HPDE6-E6E7 (cell line): ENCODE measurements around the gene TSHZ2.
"Not testable (repeated sequence)": the region's sequence is repeated elsewhere in the genome, so short reads cannot be mapped to it uniquely, and the experiment has no call there.

ENCODE experiments used
- DNase-seq: peaks from one replicate; pipeline ENCODE4 v3.0.0; 2011; ENCODE audit warnings: missing footprints; ENCODE audit errors: extremely low spot score

The TSHZ2 gene

DNA sequence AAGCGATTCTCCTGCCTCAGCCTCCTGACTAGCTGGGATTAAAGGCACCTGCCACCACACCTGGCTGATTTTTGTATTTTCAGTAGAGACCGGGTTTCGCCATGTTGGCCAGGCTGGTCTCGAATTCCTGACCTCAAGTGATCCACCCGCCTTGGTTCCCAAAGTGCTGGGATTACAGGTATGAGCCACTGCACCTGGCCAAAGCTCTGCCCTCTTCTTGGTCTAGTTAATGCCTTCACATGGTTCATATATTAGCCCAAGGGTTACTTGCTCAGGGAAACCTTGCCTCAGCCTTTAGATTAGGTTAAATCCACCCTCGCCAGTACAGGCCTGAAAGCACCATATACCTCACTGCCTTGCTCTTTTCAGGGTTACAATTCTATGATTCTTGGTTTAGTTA is 26.1 kb downstream of the TSHZ2 start:
- DNase-seq = no peak

DNA sequence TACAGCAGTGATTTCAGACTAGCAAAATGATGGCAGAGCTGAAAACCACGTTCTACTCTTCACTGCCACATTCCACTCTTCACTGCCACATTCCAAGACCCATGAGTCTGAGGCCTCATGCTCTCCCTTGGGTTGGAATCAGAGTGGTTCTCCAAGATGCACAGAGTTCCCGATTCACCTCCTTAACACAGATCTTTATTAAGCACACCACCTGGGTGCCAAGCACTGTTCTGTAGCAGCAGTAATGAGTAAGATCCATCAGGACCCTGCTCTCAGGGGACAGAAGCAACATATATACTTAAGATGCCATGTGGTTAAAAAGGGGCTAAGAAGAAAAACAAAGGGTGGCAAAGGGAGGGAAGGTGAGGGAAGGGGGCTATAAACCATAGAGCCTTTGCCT is 26.9 kb downstream of the TSHZ2 start:
- DNase-seq = no peak

DNA sequence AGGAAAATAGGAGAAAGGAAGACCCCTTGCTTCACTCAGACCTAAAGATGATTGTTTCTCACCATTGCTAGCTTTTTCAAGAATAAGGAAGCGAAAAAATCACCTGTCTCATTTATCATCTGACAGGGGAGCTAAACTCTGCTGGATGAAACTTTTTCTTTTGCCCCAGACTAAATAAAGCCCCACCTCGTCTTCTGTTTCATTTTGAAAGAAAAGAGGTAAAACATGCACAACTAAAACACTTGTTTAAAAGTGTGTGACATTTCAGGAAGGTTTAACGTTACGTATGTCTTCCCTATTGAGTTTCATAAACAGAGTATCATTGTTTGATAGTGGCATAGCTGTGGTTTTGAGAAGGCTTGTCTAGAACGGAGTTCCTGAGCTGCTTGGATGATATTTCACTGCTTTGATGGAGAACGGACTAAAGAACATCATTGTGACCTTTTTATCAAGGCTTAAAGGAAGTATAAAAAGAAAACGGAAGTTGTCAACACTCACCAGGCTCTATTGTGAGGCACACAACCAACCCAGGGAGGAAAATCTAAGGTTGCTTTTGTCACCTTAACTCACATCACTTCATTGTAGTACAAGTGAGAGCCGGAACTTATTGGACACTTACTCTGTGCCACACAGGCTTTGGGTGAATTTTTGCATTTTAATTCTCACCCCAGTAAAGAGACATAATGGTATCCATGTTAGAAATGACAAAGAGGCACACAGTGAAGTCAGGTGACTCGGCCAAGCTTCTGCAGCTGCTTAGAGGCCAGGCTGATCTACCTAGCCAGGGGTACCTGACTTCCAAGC is 29.5 kb downstream of the TSHZ2 start:
- DNase-seq = no peak

DNA sequence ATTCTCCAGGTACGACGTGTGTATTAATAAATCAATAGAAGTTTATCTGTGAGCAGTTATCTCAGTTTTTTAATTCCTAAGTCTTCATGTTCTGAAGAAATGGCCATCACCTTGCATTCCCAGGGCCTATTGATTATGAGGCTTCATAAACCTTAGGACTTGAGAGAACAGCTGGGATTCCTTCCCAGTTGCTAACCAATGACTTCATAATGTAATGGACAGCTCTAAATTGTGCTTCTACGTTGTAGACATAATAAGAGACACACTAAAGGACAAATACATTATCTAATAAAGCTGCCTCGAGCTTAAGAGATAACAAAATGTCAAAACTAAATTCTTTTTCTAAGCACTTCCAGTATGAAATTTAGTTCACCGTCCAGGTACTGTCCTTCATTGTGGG is 30.6 kb downstream of the TSHZ2 start:
- no peak for DNase-seq

DNA sequence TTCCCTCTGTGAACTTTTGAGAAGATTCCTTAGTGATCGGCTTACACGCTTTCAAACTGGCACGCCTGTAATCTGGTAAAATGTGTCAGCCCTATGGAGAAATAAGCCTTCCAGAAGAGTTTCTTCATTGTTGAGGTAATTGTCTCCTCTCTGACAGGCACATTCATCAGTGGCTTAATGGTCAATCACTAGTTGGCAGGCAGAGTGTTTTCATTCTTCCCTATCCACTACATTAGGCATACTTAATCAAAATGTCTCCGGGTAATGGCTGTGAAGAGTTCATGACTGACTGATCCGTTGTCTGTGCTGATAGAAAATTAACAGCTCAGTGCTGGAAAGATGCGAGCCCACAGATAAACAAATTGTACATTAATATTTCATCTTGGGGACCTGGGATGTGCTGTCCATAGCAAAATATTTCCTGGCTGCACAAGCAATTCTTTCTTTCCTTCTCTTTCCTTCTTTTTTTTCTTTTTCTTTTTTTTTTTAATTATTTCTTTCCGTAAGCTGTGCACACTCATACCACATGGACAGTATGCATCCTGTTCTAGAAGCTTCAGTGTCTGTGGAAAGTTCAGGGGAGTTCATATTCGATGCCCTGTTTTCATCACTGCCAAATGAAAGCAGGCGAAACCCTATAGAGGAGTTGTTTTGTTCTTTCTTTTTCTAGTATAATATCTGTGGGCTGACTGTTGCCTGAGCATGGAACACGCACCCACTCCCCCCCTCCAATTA is 31.4 kb downstream of the TSHZ2 start:
- no peak for DNase-seq

DNA sequence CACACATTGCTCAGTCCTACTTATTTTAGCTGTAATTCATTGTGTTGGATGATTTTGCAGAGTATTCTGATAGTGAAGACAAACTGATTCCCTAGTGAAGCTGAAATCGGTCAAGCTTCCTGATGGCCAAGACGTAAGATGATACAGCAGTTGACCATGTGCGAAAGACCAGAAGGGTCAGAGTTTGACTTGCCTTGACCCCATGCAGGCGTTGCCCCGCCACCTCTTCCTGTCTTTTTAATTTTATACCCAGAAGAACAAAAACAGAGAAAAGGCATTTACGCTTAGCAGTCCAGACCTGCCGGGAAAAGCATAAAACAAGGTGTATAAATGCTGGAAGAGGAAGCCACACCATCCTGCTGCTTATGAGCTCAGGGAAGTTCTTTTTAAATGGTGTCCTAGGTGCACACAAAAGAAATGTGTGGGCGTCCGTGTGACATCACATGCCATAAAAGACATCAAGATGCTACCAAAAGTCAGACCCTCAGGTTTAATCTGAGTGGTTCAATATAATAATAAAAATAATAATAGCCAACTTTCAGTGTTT is 32.2 kb downstream of the TSHZ2 start:
- no peak for DNase-seq

DNA sequence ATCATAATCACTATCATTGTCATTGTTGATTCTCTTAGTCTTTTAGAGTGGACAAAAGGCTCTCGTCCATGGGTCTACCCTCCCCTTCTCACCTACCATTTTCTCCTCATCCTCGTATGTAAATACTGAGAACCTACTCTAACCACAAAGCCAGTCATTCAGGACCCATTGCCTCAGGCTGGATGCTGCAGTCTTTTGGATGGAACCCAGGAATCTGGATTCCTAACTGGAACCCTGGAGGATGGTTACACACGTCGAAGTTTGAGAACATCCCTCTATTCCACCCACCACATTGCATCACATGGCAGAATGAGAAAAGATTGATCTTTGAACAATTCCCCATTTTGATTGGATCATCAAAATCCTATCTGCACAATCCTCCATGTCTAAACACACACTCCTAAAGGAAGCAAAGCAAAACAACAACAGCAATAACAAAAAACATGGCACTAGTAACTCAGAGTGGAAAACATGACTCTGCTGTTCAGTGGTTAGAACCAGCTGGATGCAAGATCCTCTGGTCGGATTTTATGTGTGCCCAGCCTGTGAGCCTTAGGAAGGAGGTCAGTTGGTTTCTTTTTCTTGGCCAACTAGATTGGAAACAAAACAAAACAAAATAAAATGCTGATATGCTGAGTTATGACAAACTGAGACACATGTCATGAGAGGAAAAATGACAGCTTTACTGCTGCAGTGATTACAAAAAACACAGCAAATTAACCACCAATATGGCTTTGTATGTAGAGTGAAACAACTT is 38.0 kb downstream of the TSHZ2 start:
- no peak for DNase-seq

DNA sequence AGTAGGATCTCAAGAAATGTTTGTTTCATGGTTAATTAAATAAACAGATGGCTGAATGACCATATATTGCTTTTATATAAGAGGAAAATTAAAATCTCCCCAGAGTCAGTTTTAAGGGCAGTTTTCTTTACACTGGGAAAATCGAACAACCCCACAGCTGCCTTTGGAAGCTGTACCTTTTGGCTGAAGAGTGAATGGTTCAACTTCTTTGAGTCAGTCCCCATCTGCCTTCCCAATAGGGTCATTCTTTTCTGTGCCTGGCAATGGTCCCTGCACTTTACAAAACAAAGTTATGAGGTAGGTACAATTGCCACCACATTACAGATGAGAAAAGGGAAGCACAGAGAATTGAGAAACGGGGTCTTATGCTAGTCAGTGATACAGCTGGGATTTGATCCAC is 39.5 kb downstream of the TSHZ2 start:
- DNase-seq = no peak

DNA sequence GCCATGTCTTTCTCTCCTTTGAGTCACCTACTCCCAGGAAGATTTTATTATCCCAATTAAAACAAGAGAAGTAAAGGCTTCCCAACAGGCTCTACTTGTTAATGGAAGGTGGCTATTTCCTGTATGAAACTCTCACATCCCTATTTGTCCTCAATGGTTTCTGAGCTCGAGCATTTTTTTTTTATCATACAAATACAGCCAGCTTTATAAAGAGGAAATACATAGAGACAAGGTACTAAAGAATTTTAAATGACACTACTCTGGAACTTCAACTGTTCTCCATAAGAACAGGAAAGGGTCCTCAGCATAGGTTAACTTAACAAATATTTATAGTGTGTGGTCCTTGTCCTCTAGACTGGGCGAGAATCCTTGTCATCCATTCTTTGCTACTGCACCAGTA is 41.0 kb downstream of the TSHZ2 start:
- DNase-seq = no peak

DNA sequence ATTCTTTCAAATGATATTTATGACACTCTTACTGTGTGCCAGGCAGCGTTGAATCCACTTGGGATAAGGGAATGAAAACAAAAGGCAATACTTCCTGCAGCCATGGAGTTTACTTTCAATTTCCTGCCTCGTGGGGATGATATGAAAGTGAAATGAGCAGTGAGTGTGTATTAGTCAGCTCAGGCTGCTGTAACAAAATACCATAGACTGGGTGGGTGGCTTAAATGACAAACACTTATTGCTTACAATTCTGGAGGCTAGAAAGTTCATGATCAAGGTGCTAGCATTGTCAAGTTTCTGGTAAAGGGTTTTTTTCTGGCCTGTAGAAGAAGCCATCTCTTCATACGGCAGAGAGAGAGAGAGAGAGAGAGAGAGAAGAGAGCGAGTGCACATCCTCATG is 41.7 kb downstream of the TSHZ2 start:
- no peak for DNase-seq

DNA sequence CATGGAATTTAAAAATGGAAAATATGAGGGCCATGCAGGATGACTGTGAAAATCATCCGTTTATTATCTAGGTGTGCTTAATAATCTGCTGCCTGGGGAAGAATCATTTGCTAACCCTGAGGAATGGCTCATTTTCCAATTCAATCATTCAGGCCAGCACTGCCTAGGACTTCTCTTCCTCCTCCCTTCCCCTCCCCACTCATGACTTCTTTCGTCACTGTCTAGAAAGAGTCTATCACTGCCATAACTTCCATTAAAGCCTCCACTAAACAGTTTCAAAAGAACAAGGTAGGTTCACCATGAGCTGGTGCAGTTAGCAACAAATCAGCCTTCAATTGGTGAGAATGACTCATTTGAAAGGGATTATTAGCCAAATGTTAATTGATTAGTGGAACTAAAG is 43.9 kb downstream of the TSHZ2 start:
- no peak for DNase-seq

DNA sequence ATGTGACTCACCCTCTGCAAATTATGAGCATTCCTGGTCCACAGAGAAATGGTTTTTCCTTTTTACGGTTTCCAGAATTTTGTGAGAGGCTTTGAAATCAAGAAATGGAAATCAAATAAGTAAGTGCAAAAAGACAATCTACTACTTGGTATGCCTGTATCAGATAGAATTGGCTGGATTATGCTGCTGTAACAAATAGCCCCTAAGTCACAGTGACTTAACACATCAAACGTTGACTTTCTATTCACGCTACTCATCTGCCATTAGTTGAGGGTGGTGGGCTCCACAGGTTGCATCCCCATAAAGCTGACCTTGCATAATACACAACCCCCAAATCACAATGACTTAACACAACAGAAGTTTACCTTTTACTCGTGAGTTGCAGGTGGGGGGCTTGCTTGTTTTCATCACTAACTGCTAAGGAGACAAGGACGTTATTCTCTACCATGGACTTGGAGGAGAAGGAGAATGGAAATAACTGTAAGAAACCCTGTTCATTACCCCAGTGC is 44.4 kb downstream of the TSHZ2 start:
- DNase-seq = no peak

DNA sequence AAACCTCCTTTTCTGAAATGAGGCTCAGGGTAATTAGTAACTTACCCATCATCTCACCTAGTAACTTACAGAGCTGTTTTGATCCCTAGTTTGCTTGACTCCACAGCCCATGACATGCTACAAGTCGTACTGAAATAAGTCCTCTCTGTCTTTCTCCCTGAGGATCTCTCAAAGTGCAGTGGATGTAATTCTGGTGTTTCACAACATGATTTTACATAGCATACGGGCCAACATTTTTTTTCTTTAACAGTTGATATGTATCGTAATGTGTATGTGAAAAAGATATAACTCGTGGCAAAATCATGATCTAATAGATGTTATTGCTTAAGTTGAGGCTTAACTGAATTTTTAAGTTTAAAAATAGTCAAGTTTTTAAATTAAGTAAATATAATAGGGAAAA is 45.0 kb downstream of the TSHZ2 start:
- no peak for DNase-seq

DNA sequence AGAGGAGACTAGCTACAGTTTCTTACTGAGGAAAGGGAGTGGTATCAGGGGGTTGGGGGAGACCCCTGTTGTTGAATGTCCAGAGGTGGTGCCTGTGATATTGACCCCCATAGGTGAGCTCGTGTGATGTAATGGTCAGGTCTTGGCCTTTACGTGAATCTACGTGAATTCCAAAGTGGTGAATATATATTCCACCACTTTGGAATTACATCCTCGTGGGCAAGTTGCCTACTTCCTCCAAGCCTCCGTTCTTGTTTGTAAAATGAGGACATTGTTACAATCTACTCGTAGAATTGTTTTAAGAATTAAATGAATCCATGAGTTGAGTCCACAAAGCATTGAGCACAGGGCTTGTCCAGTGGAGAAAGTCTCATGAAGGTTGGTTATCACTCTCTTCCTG is 47.3 kb downstream of the TSHZ2 start:
- DNase-seq = no peak

DNA sequence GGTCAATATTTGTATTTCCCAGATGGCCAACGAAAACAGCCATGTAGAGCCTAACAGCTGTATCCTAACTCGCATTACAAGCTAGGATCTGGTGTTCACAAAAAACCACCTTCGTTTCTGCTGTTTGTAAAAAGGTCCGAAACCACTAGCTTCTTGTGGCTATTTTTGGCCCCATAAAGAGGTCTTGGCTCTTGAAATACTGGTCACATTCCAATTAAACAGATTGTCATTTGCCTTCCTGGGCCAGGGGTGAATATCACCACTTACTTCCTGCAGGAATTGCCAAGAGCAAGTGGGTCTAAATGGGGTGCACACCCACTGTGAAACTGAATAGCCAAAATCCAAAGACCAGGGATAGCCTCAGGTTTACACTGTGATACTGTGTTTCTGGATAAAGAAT is 48.2 kb downstream of the TSHZ2 start:
- no peak for DNase-seq

DNA sequence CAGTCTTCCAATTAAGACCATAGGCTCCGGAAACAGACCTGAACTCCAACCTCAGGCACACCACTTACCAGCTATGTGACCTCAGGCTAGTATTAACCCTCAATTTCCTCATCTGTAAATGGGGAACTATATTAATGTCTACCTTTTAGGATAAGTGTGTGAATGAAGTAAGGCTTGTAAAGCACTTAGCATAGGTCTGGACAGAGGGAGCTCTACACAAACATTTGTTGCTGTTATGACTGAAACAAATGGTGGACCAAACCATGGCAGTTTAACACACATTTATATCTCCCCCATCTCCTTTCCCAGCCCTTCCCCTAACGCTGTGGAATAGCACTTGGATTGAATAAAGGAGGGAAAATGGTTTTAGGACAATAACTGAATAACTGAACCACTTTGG is 48.7 kb downstream of the TSHZ2 start:
- no peak for DNase-seq

DNA sequence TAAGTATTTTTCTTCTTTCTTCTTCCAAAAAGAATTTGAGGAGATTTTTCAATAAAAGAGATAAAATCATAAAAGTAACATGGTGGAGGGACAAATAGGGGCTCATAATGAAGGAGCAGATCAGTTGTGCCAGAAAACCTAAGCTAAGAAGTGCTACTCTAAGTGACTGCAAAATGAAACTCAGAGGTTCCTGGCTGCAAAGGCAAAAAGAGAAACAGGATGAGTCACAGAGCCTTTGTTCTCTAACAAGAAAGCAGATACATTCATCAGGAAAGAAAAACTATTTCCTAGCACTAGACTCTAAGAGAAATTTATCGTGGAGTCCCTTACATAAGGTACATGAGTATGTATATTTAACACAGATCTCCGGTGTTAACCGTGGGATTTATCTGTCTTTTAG is 49.8 kb downstream of the TSHZ2 start:
- DNase-seq = peak; percentile 41

DNA sequence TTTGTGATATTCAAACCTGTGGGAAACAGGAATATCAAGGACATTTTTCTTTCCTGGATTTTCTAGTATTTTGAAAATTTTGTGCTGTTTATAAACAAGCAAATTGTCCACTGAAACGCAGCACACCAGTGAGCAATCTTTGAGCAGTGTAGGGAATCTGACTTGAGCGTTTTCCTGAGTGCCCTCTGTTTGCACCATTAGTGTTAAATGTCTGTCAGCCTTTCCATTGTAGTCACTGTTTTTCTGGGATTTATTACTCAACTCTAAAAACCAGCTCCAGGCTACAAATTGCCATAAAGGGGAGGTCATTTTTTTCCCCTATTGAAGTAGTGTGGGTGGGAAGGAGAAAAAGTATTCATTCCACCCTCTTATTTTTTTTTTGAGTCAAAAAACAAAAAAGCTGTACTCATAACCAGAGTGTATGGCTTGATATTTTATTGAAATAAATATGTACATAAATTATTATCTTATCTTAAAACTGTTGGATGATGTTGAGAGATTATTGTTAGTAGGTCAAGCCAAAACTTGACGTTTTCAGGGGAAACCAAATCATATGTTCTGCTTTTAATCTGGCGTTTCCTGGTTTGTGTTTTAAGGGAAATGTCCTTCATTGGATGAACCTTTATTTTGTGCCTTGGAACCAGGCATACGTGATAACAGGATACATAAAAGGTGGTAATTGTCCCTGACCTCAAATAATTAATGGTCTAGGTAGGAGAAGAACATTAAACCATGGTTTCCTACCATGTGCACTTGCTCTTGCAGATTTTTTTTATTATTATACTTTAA is 51.8 kb downstream of the TSHZ2 start:
- no peak for DNase-seq

DNA sequence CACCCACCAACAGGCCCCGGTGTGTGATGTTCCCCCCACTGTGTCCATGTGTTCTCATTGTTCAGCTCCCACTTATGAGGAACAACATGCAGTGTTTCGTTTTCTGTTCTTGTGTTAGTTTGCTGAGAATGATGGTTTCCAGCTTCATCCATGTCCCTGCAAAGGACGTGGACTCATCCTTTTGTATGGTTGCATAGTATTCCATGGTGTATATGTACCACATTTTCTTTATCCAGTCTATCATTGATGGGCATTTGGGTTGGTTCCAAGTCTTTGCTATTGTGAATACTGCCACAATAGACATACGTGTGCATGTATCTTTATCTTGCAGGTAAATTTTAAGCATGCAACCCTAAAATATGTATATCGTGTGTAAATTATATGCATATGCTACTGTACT is 52.5 kb downstream of the TSHZ2 start:
- not testable (repeated sequence) for DNase-seq

DNA sequence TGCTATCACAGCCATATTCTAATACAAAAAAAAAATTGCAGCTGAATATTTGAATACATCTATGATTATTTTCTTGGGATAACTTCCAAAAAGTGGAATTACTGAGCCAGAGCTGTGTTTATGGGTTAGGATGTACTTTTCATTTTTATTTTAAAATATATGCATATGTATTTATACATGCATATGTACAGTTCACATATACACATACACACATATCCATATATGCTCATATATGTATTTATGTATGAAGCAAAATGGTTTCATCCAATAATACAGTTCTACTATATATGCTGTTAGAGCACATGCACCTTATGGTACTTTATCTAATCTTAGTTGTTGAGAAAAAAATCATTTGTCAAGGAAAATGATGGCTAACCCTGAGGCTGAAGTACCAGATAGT is 54.9 kb downstream of the TSHZ2 start:
- no peak for DNase-seq

DNA sequence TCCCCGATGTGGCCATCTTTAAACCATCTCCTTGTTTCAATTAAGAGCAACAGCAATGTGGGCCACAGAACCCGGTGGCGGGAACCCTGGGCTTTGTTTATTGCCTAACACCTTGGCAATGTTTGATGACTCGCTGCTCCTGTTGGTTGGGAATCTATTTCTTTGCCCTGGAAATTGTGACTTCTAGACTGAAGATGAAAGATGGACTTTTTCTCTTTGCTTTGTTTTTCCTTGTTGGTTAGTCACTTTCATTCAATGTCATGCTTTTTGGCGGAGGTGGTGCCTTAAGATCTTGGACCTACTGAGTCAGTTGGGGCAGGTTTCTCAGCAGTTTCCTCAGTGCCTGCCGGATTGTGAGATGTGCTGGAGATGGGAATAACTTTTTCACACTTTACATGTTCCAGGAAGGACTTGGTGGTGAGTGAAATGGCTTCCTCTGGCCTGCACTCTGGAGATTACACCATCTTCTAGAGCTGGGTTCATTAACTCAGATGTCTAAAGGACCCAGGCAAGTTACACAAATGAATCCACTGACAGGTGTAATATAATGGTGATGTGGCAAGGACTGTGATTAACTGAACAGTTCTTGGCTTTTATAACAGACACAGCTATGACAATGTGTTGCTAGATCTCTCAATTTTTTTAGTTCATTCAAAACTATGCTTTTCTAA is 56.3 kb downstream of the TSHZ2 start:
- DNase-seq = no peak
